PFSK-1 (cell line): ENCODE results near the gene GNB3.

Source experiments
- POLR2AphosphoS5 ChIP-seq: IDR thresholded peaks from 2 replicates; pipeline ENCODE4 v1.6.1; 2012; ENCODE audit warnings: low read depth, mild to moderate bottlenecking, control low read depth, low read length, moderate library complexity
- SIN3A ChIP-seq: IDR thresholded peaks from 2 replicates; pipeline ENCODE4 v1.6.1; 2012; ENCODE audit warnings: mild to moderate bottlenecking, low read length, moderate library complexity, borderline replicate concordance; ENCODE audit not compliant: insufficient read depth
- TAF1 ChIP-seq: IDR thresholded peaks from 2 replicates; pipeline ENCODE4 v1.6.1; 2012; ENCODE audit warnings: low read length, control low read depth, borderline replicate concordance; ENCODE audit not compliant: insufficient read depth
- TF ChIP-seq, protein P1 (sequence below), 2 experiments: IDR thresholded peaks; 2 replicates each; pipeline versions ENCODE4 v1.6.1 to v1.8.0; 2011 to 2012; ENCODE audit warnings: low read depth in 2 of 2, low read length in 2 of 2, control low read depth in 1 of 2, inconsistent platforms in 1 of 2, mild to moderate bottlenecking in 1 of 2, moderate library complexity in 1 of 2; ENCODE audit not compliant: insufficient read depth in 1 of 2

DNA sequence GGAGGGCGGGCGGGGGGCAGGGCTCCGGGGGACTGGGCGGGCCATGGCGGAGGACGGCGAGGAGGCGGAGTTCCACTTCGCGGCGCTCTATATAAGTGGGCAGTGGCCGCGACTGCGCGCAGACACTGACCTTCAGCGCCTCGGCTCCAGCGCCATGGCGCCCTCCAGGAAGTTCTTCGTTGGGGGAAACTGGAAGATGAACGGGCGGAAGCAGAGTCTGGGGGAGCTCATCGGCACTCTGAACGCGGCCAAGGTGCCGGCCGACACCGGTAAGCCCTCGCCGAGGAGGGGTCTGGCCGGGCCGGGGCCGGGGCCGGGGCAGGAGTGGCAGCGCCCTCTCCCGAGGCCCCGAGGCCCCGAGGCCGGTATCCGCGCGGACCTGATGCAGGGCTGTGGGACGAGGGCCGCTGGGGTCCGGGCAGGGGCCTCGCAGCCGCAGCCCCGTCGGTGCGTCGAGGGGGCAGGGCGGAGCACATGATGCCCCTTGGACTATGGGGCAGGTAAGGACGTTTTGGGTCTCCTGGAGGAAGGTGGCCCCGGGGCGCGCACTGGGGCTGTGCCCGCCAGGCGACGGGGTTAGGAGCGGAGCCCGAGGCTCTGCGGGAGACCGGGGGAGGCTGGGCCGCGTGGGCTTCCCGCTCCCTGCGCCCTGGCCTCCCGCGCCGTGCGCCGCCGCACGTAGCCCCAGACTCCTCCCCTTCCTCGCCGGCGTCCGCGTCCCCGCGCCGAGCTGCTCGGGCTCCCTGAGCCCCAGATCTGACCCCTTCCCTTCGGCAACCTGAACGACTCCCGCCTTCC, 26.9 kb downstream of the GNB3 start, which contains the start of gene TPI1:
- TF ChIP-seq TAF1 (peak; percentile 96; the same call in 1 of the 2 replicates), SIN3A (peak; percentile 38; the same call in 1 of the 2 replicates), POLR2AphosphoS5 (peak; percentile 97)
- TF ChIP-seq, protein P1, sequence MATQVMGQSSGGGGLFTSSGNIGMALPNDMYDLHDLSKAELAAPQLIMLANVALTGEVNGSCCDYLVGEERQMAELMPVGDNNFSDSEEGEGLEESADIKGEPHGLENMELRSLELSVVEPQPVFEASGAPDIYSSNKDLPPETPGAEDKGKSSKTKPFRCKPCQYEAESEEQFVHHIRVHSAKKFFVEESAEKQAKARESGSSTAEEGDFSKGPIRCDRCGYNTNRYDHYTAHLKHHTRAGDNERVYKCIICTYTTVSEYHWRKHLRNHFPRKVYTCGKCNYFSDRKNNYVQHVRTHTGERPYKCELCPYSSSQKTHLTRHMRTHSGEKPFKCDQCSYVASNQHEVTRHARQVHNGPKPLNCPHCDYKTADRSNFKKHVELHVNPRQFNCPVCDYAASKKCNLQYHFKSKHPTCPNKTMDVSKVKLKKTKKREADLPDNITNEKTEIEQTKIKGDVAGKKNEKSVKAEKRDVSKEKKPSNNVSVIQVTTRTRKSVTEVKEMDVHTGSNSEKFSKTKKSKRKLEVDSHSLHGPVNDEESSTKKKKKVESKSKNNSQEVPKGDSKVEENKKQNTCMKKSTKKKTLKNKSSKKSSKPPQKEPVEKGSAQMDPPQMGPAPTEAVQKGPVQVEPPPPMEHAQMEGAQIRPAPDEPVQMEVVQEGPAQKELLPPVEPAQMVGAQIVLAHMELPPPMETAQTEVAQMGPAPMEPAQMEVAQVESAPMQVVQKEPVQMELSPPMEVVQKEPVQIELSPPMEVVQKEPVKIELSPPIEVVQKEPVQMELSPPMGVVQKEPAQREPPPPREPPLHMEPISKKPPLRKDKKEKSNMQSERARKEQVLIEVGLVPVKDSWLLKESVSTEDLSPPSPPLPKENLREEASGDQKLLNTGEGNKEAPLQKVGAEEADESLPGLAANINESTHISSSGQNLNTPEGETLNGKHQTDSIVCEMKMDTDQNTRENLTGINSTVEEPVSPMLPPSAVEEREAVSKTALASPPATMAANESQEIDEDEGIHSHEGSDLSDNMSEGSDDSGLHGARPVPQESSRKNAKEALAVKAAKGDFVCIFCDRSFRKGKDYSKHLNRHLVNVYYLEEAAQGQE (IDR thresholded peaks at IDR 0.05; ENCODE audit: insufficient read depth in 1 of 2, low read depth in 2 of 2, low read length in 2 of 2): peak; percentile 21 to 44; a peak in 1 of 4 replicates
